A673 (cell line): ENCODE measurements around the gene ECD.

Experiments
- EZH2 ChIP-seq: fragments of 200-600 bp; sonication (generic); IDR thresholded peaks from 2 replicates; pipeline ENCODE4 v1.6.1; 2017; ENCODE audit warnings: borderline replicate concordance, low read depth, mild to moderate bottlenecking, mixed read lengths, antibody characterized with exemption, low read length; ENCODE audit not compliant: poor library complexity, severe bottlenecking
- TF ChIP-seq, protein P1 (sequence below): fragments of 300-800, 200-600 bp; sonication (generic); conservative IDR thresholded peaks from 2 replicates; pipeline ENCODE4 v1.5.1; 2017; ENCODE audit warnings: low read depth, mild to moderate bottlenecking, antibody characterized with exemption, low read length, moderate library complexity, mixed read lengths

DNA sequence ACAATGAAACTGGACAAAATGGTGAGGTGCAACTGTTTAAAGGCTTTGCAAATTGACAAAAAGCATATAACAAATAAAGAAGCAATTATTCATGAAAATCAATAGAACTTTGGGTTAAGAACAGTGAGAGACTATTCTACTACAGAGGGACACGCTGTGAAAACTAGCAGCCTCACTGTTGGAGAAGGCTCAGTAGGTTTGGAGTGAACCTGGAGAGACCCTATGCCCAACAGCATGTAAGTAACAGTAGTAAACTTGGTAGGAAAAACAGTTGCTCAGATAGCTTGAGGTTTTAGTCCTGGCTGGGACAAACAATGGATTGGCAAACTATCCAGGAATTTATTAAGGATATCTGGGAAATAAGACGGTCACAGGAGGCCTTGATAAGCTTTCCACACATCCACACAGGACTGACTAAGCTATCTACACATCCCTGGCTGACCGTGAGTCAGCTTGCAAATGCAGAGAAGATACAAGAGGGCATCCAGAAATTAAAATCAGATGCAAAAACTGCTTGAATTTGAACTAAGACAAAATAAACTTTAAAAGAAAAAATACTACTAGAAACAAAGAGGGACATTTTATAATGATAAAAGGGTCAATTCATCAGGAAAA, 16.0 kb upstream of the ECD start:
- TF ChIP-seq, protein P1, sequence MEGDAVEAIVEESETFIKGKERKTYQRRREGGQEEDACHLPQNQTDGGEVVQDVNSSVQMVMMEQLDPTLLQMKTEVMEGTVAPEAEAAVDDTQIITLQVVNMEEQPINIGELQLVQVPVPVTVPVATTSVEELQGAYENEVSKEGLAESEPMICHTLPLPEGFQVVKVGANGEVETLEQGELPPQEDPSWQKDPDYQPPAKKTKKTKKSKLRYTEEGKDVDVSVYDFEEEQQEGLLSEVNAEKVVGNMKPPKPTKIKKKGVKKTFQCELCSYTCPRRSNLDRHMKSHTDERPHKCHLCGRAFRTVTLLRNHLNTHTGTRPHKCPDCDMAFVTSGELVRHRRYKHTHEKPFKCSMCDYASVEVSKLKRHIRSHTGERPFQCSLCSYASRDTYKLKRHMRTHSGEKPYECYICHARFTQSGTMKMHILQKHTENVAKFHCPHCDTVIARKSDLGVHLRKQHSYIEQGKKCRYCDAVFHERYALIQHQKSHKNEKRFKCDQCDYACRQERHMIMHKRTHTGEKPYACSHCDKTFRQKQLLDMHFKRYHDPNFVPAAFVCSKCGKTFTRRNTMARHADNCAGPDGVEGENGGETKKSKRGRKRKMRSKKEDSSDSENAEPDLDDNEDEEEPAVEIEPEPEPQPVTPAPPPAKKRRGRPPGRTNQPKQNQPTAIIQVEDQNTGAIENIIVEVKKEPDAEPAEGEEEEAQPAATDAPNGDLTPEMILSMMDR, result no peak
- no peak for TF ChIP-seq EZH2
